ENCODE data around the gene KCNH6.

The KCNH6 gene

DNA sequence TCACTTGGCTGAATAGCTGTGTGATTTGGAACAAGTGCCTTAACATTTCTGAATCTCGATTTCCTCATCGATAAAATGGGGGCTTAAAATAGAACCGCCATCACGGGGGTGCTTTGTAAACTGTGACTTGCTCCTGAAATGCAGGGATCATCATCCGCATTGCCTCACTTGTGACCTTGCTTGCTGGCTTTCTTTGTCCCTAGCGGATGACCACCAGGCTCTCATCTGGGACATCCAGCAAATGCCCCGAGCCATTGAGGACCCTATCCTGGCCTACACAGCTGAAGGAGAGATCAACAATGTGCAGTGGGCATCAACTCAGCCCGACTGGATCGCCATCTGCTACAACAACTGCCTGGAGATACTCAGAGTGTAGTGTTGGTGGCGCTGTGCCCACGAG is 65.6 kb downstream of the KCNH6 start:
- Histone ChIP-seq H3K27me3 (replicated peaks in 2 of 5; ENCODE audit: control insufficient read depth in 4 of 5, insufficient read depth in 5 of 5, low read length in 4 of 5) (no peaks in the 10 kb centered on the region), H3K36me3 (ENCODE audit: control insufficient read depth in 4 of 4, insufficient read depth in 4 of 4, low read length in 3 of 4) (peaks cover 39 to 83% (median 61%) of the 10 kb centered on the region in 4 experiments), H3K9me3 (ENCODE audit: control extremely low read depth in 1 of 5, control insufficient read depth in 4 of 5, insufficient read depth in 2 of 5, low read depth in 1 of 5, low read length in 4 of 5) (no peaks in the 10 kb centered on the region), H3K4me3 (ENCODE audit: control insufficient read depth in 1 of 7, extremely low read depth in 1 of 7, insufficient read depth in 4 of 7, low read depth in 2 of 7, low read length in 6 of 7) (no peak overlapping the region), H3K4me1 (ENCODE audit: control extremely low read depth in 1 of 4, control insufficient read depth in 4 of 4, insufficient read depth in 4 of 4, low read length in 3 of 4) (peaks cover 0 to 8% (median 0%) of the 10 kb centered on the region in 4 experiments), H3K27ac (ENCODE audit: insufficient read depth in 1 of 2, low read depth in 1 of 2, low read length in 2 of 2, poor library complexity in 1 of 2, severe bottlenecking in 2 of 2) (no peak overlapping the region)
- no peak for DNase-seq
- 98% methylated on average over 11 of the region's 11 CpGs for WGBS (ENCODE audit: insufficient coverage)
- ChIA-PET CTCF (no interaction called here), POLR2A (no interaction called here)

DNA sequence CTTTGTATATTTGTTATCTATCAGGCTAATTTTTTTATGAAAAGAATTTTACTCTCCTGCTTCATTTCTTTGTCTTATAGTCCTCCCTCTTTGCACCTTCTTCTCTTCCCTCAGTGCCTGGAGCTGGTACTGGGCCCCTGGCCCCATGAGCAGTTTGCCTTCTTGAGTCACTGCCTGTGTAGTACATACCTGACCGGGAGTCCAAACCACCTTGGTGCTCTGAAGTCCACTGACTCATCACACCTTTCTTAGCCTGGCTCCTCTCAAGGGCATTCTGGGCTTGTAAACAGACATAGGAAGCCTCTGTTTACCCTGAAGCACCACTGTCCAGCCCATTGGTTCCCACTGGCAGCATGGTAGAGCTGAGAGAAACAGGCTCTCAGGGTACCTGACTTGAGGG is 66.5 kb downstream of the KCNH6 start:
- peaks cover 0 to 8% (median 0%) of the 10 kb centered on the region in 4 experiments for H3K4me1 ChIP-seq (ENCODE audit: control extremely low read depth in 1 of 4, control insufficient read depth in 4 of 4, insufficient read depth in 4 of 4, low read length in 3 of 4)
- ChIA-PET CTCF (interaction anchor here (1.6 kb wide), 1 partner anchor 15 kb away, joined by 6 read pairs; no protein-coding TSS in a partner anchor), POLR2A (no interaction called here)
- H3K9me3 ChIP-seq (ENCODE audit: control extremely low read depth in 1 of 5, control insufficient read depth in 4 of 5, insufficient read depth in 2 of 5, low read depth in 1 of 5, low read length in 4 of 5): no peaks in the 10 kb centered on the region
- no peak overlapping the region for H3K27ac ChIP-seq (ENCODE audit: insufficient read depth in 1 of 2, low read depth in 1 of 2, low read length in 2 of 2, poor library complexity in 1 of 2, severe bottlenecking in 2 of 2)
- no peak overlapping the region for H3K4me3 ChIP-seq (ENCODE audit: control insufficient read depth in 1 of 7, extremely low read depth in 1 of 7, insufficient read depth in 4 of 7, low read depth in 2 of 7, low read length in 6 of 7)
- H3K27me3 ChIP-seq (replicated peaks in 2 of 5; ENCODE audit: control insufficient read depth in 4 of 5, insufficient read depth in 5 of 5, low read length in 4 of 5): no peaks in the 10 kb centered on the region
- DNase-seq: no peak
- 100% methylated on average over 1 of the region's 1 CpG for WGBS (ENCODE audit: insufficient coverage)
- H3K36me3 ChIP-seq (ENCODE audit: control insufficient read depth in 4 of 4, insufficient read depth in 4 of 4, low read length in 3 of 4): peaks cover 37 to 76% (median 60%) of the 10 kb centered on the region in 4 experiments

DNA sequence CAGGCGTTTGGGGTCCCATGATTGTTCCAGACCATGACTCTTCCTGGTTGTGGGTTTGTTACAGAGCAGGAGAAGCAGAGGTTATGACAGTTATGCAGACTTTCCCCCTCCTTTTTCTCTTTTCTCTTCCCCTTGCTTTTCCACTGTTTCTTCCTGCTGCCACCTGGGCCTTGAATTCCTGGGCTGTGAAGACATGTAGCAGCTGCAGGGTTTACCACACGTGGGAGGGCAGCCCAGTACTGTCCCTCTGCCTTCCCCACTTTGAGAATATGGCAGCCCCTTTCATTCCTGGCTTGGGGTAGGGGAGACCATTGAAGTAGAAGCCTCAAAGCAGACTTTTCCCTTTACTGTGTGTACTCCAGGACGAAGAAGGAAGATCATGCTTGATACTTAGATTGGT is 69.6 kb downstream of the KCNH6 start:
- H3K4me3 ChIP-seq (ENCODE audit: control insufficient read depth in 1 of 7, extremely low read depth in 1 of 7, insufficient read depth in 4 of 7, low read depth in 2 of 7, low read length in 6 of 7): no peak overlapping the region
- peaks cover 25 to 54% (median 45%) of the 10 kb centered on the region in 4 experiments for H3K36me3 ChIP-seq (ENCODE audit: control insufficient read depth in 4 of 4, insufficient read depth in 4 of 4, low read length in 3 of 4)
- DNase-seq: no peak
- no peak overlapping the region for H3K27ac ChIP-seq (ENCODE audit: insufficient read depth in 1 of 2, low read depth in 1 of 2, low read length in 2 of 2, poor library complexity in 1 of 2, severe bottlenecking in 2 of 2)
- ChIA-PET POLR2A (interaction anchor here (0.5 kb wide), 1 partner anchor 10 kb away, joined by 3 read pairs; no protein-coding TSS in a partner anchor), CTCF (interaction anchor here (0.7 to 1.6 kb wide), 5 partner anchors 9 to 65 kb away, joined by 3 to 5 read pairs (median 3); no protein-coding TSS in a partner anchor)
- no peaks in the 10 kb centered on the region for H3K27me3 ChIP-seq (replicated peaks in 2 of 5; ENCODE audit: control insufficient read depth in 4 of 5, insufficient read depth in 5 of 5, low read length in 4 of 5)
- H3K4me1 ChIP-seq (ENCODE audit: control extremely low read depth in 1 of 4, control insufficient read depth in 4 of 4, insufficient read depth in 4 of 4, low read length in 3 of 4): peaks cover 0 to 10% (median 4%) of the 10 kb centered on the region in 4 experiments
- WGBS (ENCODE audit: insufficient coverage): 94% methylated on average over 3 of the region's 3 CpGs
- no peaks in the 10 kb centered on the region for H3K9me3 ChIP-seq (ENCODE audit: control extremely low read depth in 1 of 5, control insufficient read depth in 4 of 5, insufficient read depth in 2 of 5, low read depth in 1 of 5, low read length in 4 of 5)

DNA sequence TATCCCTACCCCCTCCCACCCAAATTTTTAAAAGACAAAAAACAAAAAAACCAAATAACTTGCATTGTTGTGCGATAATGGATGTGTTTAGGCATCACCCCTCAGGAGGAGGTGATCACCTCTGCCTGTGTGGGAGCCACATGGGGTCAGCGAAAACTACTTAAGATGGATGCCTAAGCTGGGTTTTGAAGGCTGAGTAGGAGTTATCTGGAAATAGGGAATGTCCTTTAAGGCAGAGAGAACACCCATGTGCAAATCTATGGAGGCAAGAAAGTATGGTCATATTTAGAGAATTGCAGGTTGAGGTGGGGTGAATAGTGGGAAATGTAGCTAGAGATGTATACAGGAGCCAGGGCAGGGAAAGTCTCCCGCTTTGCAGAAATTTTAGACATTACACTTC is 72.0 kb downstream of the KCNH6 start:
- H3K4me3 ChIP-seq (ENCODE audit: control insufficient read depth in 1 of 7, extremely low read depth in 1 of 7, insufficient read depth in 4 of 7, low read depth in 2 of 7, low read length in 6 of 7): no peak overlapping the region
- WGBS (ENCODE audit: insufficient coverage): 100% methylated on average over 2 of the region's 3 CpGs
- no peaks in the 10 kb centered on the region for H3K9me3 ChIP-seq (ENCODE audit: control extremely low read depth in 1 of 5, control insufficient read depth in 4 of 5, insufficient read depth in 2 of 5, low read depth in 1 of 5, low read length in 4 of 5)
- H3K36me3 ChIP-seq (ENCODE audit: control insufficient read depth in 4 of 4, insufficient read depth in 4 of 4, low read length in 3 of 4): peaks cover 11 to 33% (median 27%) of the 10 kb centered on the region in 4 experiments
- DNase-seq: no peak
- H3K27me3 ChIP-seq (replicated peaks in 2 of 5; ENCODE audit: control insufficient read depth in 4 of 5, insufficient read depth in 5 of 5, low read length in 4 of 5): no peaks in the 10 kb centered on the region
- H3K27ac ChIP-seq (ENCODE audit: insufficient read depth in 1 of 2, low read depth in 1 of 2, low read length in 2 of 2, poor library complexity in 1 of 2, severe bottlenecking in 2 of 2): no peak overlapping the region
- POLR2A ChIA-PET: no interaction called here
- H3K4me1 ChIP-seq (ENCODE audit: control extremely low read depth in 1 of 4, control insufficient read depth in 4 of 4, insufficient read depth in 4 of 4, low read length in 3 of 4): peaks cover 0 to 13% (median 4%) of the 10 kb centered on the region in 4 experiments
- CTCF ChIA-PET: no interaction called here
